Bronchial epithelial cell (primary cell): ENCODE measurements around the gene SDHAF3. TPM values are rescaled to one million over a fixed set of nuclear protein-coding genes. Genes with fewer than 3 reads are reported as not detected.
A peak's percentile ranks its signal among the peaks of the same experiment; 100 is the strongest.
"Not testable (repeated sequence)": the region's sequence is repeated elsewhere in the genome, so short reads cannot be mapped to it uniquely, and the experiment has no call there.

ENCODE experiments used
- DNase-seq: peaks from one replicate; pipeline ENCODE4 v3.0.0-alpha.2; 2010; ENCODE audit warnings: low read depth
- FAIRE-seq: peaks from 2 replicates; lab custom pipeline; 2011; peaks lifted over from hg19 to GRCh38; lab: Jason Lieb, UNC
- H3K27me3 ChIP-seq: 2 replicates; pipeline ENCODE4 v1.5.1; 2011; ENCODE audit warnings: low read length; ENCODE audit not compliant: control insufficient read depth, insufficient read depth
- H3K36me3 ChIP-seq: 2 replicates; pipeline ENCODE4 v1.5.1; 2011; ENCODE audit warnings: low read length; ENCODE audit not compliant: control insufficient read depth, insufficient read depth
- H3K4me3 ChIP-seq: 2 replicates; pipeline ENCODE4 v1.5.1; 2011; ENCODE audit warnings: mild to moderate bottlenecking, low read depth, low read length, control low read depth
- CTCF ChIP-seq: IDR thresholded peaks from 2 replicates; pipeline ENCODE4 v1.5.1; 2011; ENCODE audit warnings: mild to moderate bottlenecking, moderate library complexity, low read length, control low read depth, inconsistent platforms; ENCODE audit not compliant: insufficient read depth, severe bottlenecking
- total RNA-seq: library from RNA; depleted of rRNA; stranded (reverse); fragments of >200 nt; gene quantifications from 2 replicates; pipeline ENCODE4 v1.2.1, GENCODE V29; 2014

Gene SDHAF3
- total RNA-seq, 1 donor from 2014 or later = 9.5 TPM

- DNase-seq (no peak), FAIRE-seq (no peak)
- Histone ChIP-seq H3K4me3 (peak overlapping the region; percentile 78), H3K36me3 (no peaks in the 10 kb centered on the region), H3K27me3 (no peaks in the 10 kb centered on the region)
- TF ChIP-seq CTCF = no peak
Measured at GRCh38 chr7:97118306-97118917, 914 bp downstream of the SDHAF3 start.

- DNase-seq (no peak), FAIRE-seq (no peak)
- Histone ChIP-seq H3K4me3 (no peak overlapping the region), H3K36me3 (no peaks in the 10 kb centered on the region), H3K27me3 (no peaks in the 10 kb centered on the region)
- TF ChIP-seq CTCF = no peak
Measured at GRCh38 chr7:97119747-97120146, 2.2 kb downstream of the SDHAF3 start.

DNA sequence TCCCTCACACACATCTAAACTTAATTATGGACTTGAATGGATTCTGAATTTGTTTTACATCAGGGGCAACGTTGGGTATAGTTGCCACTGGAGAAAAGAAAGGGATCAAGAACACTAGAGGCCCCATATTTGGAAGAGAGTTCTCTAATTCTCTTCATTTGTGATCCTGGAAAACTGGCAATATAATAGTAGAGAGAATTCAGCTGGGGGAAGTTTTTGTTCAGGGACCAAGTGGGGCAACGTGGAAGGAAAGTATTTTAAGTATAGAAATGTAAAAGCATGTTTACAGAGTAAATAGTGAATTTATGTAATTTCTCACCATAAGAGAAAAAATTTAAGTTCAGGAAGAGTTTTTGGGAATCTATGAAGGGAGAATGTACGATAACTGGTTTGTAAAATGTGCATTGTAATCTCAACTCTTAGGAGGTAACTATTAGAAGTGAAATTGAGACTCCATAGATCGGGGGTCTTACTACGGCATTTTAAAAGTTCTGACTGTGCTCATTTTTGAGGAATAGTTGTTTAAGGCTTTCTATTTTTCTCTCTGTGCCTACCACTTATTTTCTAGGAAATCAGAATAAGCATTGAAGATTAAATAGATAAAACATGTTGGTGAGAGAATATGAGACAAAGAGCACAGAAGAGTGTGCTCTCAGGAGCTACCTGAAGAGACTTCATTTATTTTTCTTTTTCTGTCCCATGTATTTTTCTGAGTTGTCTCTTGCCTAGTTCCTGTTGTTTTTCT is 3.4 kb downstream of the SDHAF3 start:
- H3K27me3 ChIP-seq = no peaks in the 10 kb centered on the region
- no peaks in the 10 kb centered on the region for H3K36me3 ChIP-seq
- DNase-seq (no peak), FAIRE-seq (no peak)
- no peak for TF ChIP-seq CTCF
- H3K4me3 ChIP-seq = no peak overlapping the region

DNA sequence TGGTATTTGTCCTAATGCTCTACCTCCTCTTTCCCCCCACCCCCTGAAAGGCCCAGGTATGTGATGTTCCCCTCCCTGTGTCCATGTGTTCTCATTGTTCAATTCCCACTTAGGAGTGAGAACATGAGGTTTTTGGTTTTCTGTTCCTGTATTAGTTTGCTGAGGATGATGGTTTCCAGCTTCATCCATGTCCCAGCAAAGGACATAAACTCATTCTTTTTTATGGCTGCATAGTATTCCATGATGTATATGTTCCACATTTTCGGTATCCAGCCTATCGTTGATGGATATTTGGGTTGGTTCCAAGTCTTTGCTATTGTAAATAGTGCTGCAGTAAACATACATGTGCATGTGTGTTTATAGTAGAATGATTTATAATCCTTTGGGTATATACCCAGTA is 5.6 kb downstream of the SDHAF3 start:
- not testable (repeated sequence) for H3K4me3 ChIP-seq, H3K27me3 ChIP-seq, DNase-seq, FAIRE-seq, H3K36me3 ChIP-seq

GRCh38 chr7:97126483-97127171 is 9.1 kb downstream of the SDHAF3 start:
- FAIRE-seq (no peak), DNase-seq (no peak)
- TF ChIP-seq CTCF = no peak
- H3K4me3 ChIP-seq = no peak overlapping the region
- H3K36me3 ChIP-seq = no peaks in the 10 kb centered on the region
- H3K27me3 ChIP-seq = no peaks in the 10 kb centered on the region

DNA sequence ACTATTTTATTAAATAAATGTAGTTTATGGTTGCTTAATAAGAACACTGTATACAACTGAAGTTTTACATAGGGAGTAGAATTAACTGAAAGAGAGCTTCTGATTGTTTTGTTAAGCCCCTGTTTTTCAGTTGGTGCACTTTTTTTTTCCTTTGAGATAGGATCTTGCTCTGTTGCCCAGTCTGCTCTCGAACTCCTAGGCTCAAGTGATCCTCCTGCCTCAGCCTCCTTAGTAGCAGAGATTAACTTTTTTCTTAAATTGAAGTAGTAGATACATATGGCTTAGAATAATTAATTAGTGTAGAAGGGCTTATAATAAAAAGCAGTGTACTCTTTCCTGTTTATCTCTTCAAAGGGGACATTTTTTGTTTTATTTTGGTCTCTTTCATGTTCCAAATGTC is 11.2 kb downstream of the SDHAF3 start:
- no peak for FAIRE-seq
- TF ChIP-seq CTCF = no peak
- no peak overlapping the region for H3K4me3 ChIP-seq
- H3K36me3 ChIP-seq = no peaks in the 10 kb centered on the region
- H3K27me3 ChIP-seq = no peaks in the 10 kb centered on the region
- DNase-seq = no peak
